HG03175 (cell line): ENCODE measurements around the gene CYP4F2.
"Not testable (repeated sequence)": the region's sequence is repeated elsewhere in the genome, so short reads cannot be mapped to it uniquely, and the experiment has no call there.

ENCODE experiments used
- ATAC-seq: cut with Tn5 transposase; IDR thresholded peaks from one replicate; pipeline ENCODE4 v1.9.1; 2021; ENCODE audit warnings: mild to moderate bottlenecking, moderate library complexity; ENCODE audit not compliant: unreplicated experiment

CYP4F2 gene

GRCh38 chr19:15902254-15902653 lies 4.4 kb upstream of the CYP4F2 start:
- ATAC-seq: no peak

DNA sequence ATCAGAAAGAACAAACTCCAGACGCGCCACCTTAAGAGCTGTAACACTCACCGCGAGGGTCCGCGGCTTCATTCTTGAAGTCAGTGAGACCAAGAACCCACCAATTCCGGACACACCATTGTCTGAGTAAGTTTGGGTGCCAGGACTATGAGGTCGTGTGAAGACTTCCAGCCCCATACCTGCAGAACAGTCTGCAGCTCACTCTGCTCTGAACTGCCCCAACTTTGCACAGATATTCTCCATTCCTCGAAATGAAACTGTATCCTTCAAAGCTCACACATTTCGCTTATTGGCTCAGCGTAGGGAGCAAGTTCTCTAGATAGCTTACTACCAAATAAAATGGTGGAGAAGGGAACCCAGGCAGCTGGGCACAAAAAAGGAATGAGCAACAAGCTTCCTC lies 2.6 kb upstream of the CYP4F2 start:
- ATAC-seq: no peak

- ATAC-seq: not testable (repeated sequence)
Observed at GRCh38 chr19:15900032-15900431, 2.2 kb upstream of the CYP4F2 start.

GRCh38 chr19:15899561-15899960 lies 1.7 kb upstream of the CYP4F2 start:
- ATAC-seq: not testable (repeated sequence)

DNA sequence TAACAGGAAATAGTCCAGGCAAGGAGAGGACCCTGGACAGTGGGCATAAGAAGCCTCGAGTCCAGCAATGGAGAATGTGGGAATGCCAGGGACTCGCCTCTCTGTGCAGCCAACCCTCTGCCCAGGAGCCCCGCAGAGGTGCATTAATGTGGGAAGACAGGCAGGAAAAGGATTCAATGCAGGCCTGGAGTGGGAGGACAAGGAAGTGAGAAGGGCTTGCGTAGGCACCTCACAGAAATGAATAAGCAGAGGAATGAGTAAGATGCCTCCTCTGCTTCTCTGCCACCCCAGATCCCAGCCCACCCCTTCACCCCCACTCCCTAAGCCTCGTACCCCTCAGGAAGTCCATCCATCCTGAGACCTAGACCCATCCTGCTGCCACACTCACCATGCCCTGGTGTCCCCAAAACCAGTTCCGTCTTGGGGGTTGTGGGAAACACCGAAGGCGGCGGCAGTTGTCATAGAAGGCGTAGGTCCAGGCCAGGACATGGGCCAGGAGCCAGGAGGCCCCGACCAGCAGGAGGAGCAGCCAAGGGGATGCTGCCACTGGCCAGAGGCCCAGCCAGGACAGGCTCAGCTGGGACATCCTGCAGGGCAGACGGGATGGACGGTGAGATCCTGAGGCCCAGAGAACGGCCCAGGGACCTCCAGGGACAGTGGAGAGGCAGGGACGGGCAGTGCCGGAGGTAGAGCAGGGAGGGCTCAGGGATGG lies 692 bp downstream of the CYP4F2 start:
- ATAC-seq: no peak

- ATAC-seq: no peak
Observed at GRCh38 chr19:15895876-15896430, 1.9 kb downstream of the CYP4F2 start.

GRCh38 chr19:15894359-15894758 lies 3.5 kb downstream of the CYP4F2 start:
- no peak for ATAC-seq

- no peak for ATAC-seq
Observed at GRCh38 chr19:15893477-15893876, 4.4 kb downstream of the CYP4F2 start.

DNA sequence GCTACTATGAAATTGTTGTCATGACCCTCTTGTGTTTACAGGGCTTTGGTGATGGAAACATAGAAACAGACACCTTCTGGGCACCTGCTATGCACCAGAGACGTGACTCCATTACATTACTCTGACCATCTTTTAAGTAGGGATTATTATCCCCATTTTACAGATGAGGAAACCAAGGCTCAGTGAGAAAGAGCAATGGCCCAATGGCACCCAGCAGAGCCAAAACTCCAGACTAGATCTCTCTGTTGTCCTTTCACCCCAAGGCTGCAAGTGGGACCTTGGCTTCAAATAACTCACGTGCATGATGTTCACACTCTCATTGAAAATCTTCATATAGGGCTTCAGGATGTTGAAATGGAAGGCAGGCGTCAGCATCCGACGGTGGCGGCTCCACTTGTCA lies 5.9 kb downstream of the CYP4F2 start:
- ATAC-seq: no peak

DNA sequence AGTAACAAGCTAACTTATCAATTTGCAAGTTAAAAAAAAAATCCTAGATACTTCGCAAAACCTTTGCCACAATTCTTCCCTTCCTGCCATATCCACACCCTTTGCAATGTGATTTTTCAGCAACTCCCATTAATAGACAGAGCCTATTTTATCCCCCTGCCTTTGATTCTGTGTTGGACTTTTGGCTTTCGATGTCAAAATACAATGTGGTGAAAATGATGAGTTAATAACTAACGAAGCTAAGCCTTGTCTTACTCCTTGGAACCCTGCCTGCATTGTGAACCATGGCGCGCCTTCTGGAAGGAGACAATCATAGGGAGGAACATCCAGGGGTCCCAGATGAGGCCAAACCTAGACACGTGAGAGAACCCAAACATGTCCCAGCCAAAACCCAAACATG lies 6.4 kb downstream of the CYP4F2 start:
- ATAC-seq: no peak

DNA sequence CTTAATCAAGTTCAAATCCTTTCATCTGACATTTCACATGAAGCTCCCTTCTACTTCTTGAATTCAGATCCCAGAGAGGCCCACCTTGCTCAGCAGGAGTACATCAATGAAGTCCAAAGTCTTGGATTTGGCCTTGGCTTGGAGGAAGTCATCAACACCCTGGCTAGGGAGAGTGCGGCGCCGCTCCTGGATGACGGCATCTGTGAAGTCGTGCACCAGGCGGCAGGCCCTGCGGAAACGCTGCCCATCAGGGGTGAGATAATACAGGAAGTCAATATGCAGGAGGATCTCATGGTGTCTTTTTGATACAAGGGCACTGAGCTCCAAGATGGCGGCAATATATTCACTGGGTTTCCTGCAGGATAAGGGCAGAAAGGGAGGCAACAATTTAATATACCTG lies 8.5 kb downstream of the CYP4F2 start:
- not testable (repeated sequence) for ATAC-seq

- no peak for ATAC-seq
Observed at GRCh38 chr19:15885919-15886318, 12.0 kb downstream of the CYP4F2 start.

- no peak for ATAC-seq
Observed at GRCh38 chr19:15885167-15885566, 12.7 kb downstream of the CYP4F2 start.

DNA sequence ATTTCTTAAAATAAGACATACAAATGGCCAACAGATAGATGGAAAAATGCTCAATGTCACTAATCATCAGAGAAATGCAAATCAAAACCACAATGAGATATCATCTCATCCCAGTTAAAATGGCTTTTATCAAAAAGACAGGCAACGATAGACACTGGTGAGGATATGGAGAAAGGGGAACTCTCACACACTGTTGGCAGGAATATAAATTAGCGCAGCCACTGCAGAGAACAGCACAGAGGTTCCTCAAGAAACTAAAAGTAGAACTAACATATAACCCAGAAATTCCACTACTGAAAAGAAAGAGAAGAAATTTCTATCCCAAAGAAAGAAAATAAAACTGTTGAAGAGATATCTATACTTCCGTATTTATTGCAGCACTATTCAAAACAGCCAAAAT lies 14.5 kb downstream of the CYP4F2 start:
- not testable (repeated sequence) for ATAC-seq

- no peak for ATAC-seq
Observed at GRCh38 chr19:15874821-15875474, 22.9 kb downstream of the CYP4F2 start.

GRCh38 chr19:15873771-15874170 lies 24.1 kb downstream of the CYP4F2 start:
- ATAC-seq: not testable (repeated sequence)

DNA sequence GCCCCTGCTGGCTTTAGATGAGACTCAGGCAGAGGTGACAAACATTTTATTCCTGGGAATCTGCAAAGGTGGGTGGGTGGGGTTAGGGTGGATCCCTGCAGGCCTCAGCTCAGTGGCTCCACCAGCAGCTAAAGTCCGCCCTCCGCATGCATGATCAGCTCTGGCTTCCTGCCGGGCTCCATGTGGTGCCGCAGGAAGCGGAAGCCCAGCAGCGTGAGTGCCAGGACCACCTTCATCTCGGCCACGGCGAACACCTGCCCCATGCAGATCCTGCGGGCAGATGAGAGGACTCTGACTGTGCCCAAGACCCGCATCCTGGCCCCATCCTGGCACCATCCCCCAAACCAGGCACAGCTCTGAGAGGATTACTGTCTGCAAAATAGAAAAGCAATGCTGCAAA lies 26.3 kb downstream of the CYP4F2 start:
- no peak for ATAC-seq

DNA sequence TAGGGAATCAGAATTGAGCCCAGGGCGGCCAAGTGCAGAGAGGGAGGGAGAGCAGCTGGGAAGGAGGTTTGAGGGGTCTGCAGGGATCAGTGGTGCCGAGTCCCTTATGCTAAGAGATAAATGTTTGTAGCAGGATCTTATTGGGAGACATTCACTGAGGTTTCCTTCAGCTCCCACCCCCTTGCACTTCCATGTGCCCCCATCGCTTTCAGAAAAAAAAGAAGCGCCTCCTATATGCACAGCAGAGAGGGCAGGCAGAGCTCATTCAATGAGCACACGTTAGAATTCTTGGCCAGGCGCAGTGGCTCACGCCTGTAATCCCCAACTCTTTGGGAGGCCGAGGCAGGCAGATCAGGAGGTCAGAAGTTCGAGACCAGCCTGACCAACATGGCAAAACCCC lies 28.0 kb downstream of the CYP4F2 start:
- no peak for ATAC-seq

DNA sequence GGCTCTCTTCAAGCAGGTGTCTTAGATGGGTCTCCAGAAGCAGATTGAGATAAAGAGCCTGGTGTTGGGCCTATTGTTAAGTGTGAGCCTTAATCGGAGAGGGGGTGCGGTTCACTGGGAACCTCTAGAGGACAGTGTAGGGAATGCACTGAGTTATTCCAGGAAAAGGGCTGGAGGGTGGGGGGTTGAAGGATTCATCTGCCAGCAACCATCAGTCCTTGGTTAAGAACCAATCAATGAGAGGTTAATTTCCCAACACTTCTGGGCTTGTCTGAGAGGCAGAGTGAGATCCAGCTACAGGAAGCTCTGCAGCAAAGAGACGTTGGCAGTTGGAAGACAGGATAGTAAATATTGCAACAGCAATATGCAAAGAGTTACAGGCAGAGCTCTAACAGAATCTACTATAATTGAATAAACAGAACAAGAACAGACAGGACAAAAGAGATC lies 28.7 kb downstream of the CYP4F2 start:
- no peak for ATAC-seq

- ATAC-seq: no peak
Observed at GRCh38 chr19:15866636-15867035, 31.2 kb downstream of the CYP4F2 start.

DNA sequence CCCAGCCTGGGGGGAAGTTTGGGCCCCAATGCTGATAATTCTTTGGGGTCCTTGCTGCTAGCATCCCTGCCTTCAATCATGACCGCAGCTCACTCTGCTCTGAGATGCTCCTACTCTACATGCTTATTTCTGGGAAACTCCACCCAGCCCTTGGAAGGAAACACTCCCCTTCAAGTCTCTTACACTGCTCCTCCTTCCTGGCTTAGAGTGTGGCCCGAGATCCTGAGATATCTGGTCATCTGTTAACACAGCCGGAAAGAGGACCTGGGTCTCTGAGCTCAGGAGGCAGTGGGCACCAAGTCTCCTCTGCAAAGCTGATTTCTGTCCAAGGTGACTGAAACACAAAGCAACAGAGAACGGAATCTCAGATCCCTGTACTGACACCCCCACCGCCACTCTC lies 33.0 kb downstream of the CYP4F2 start:
- no peak for ATAC-seq

DNA sequence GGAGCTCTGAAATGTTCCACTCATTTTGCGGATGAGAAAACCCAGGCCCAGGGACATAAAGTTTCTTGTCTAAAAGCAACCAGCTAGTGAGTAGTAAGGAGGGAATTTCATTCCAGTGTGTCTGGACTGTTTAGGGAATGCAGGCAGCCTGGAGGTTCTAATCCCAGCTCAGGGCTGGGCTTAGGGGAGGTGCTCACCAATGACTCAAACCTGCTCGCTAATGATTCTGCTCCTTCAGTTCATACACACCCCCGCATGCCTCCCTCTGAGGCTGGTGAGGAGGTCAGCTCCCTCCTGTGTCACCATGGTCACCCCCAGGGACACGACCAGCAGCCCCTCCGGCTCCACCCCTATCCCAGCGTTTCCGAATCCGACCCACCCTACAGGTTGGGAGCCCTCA lies 34.6 kb downstream of the CYP4F2 start:
- ATAC-seq: no peak
